ENCODE measurements around the gene COG5.

COG5 gene

DNA sequence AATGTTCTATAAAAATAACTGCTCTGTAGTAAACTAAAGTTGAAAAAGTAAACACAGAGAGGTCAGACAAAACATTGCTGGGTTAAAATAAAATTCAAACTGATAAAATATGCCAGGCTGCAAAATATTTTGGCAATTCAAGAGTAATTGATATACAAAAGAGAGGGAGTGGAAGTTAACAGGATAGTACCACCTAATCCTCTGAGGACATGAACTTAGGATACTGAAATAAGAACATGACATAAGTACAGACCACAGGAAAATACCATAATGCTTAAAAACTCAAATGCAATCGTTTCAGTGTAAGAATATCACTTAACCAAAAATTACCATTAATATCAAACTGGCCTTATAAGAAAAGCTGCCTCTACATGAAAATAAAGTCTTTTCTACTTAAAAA lies 131.5 kb downstream of the COG5 start:
- DNase-seq (ENCODE audit: extremely low spot score), result no peak
- TF ChIP-seq L3MBTL2 (conservative IDR thresholded peaks at IDR 0.05), result no peak
- no peak for TF ChIP-seq HDGF (IDR thresholded peaks at IDR 0.05; ENCODE audit: borderline replicate concordance)
- TF ChIP-seq CTBP1 (IDR thresholded peaks at IDR 0.05; ENCODE audit: borderline replicate concordance), result no peak
- no peak for TF ChIP-seq FOXM1 (IDR thresholded peaks at IDR 0.05; ENCODE audit: borderline replicate concordance)
- TF ChIP-seq TARDBP (IDR thresholded peaks at IDR 0.05), result no peak
- no peak for TF ChIP-seq SP1 (IDR thresholded peaks at IDR 0.05)
- no peak for TF ChIP-seq ARNT (IDR thresholded peaks at IDR 0.05)
- no peak for TF ChIP-seq LEF1 (IDR thresholded peaks at IDR 0.05; ENCODE audit: borderline replicate concordance)
- no peak for TF ChIP-seq ELF4 (IDR thresholded peaks at IDR 0.05)
- no peak for TF ChIP-seq ZNF384 (IDR thresholded peaks at IDR 0.05)
- TF ChIP-seq NFRKB (IDR thresholded peaks at IDR 0.05), result no peak
- no peak for TF ChIP-seq FOXK2 (IDR thresholded peaks at IDR 0.05)
- no peak for TF ChIP-seq BHLHE40 (IDR thresholded peaks at IDR 0.05; ENCODE audit: borderline replicate concordance)
- no peak for TF ChIP-seq SUZ12 (IDR thresholded peaks at IDR 0.05)
- no peak for TF ChIP-seq FOXA1 (IDR thresholded peaks at IDR 0.05)
- TF ChIP-seq, protein P1, sequence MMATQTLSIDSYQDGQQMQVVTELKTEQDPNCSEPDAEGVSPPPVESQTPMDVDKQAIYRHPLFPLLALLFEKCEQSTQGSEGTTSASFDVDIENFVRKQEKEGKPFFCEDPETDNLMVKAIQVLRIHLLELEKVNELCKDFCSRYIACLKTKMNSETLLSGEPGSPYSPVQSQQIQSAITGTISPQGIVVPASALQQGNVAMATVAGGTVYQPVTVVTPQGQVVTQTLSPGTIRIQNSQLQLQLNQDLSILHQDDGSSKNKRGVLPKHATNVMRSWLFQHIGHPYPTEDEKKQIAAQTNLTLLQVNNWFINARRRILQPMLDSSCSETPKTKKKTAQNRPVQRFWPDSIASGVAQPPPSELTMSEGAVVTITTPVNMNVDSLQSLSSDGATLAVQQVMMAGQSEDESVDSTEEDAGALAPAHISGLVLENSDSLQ (IDR thresholded peaks at IDR 0.05), result no peak
- ChIA-PET CTCF (no interaction called here), POLR2A (no interaction called here)

DNA sequence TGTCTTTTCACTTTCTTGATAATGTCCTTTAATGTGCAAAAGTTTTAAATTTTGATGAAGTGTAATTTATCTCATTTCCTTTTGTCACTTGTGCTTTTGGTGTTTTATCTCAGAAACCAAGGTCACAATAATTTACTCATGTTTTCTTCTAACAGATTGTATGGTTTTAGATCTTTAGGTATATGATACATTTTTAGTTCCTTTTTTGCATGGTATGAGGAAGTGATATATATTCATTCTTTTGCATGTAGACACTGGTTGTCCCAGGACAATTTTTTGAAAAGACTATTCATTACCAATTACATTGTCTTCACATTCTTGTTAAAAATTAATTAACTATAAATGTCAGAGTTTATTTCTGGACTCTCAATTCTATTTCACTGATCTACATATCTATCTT lies 133.7 kb downstream of the COG5 start:
- POLR2A ChIA-PET, result no interaction called here
- TF ChIP-seq SP1 (IDR thresholded peaks at IDR 0.05), result no peak
- no peak for TF ChIP-seq SUZ12 (IDR thresholded peaks at IDR 0.05)
- TF ChIP-seq ZNF384 (IDR thresholded peaks at IDR 0.05), result no peak
- TF ChIP-seq FOXA1 (IDR thresholded peaks at IDR 0.05), result no peak
- no peak for TF ChIP-seq BHLHE40 (IDR thresholded peaks at IDR 0.05; ENCODE audit: borderline replicate concordance)
- CTCF ChIA-PET, result no interaction called here

DNA sequence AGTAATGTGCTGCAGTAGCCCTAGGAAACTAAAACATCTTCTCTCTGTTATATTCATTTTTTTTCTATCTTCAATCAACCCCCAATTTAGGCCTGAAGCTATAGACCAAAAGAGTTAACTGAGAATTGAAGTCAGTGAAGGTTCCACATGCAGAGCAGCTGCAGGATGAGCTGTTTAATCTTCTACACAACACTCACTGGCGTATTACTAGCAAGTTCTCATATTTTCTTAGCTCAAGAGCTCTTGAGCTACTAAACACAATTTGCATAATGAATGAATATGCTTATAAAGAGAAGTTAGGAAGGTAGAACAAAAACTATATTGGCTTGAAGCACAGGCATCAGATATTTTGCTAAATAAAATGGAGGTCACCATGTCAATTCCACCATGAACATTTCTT lies 135.1 kb downstream of the COG5 start:
- DNase-seq (ENCODE audit: extremely low spot score), result no peak
- CTCF ChIA-PET, result no interaction called here

More for the DNA sequence above, 133.7 kb downstream of the COG5 start:
- no peak for DNase-seq (ENCODE audit: extremely low spot score)

DNA sequence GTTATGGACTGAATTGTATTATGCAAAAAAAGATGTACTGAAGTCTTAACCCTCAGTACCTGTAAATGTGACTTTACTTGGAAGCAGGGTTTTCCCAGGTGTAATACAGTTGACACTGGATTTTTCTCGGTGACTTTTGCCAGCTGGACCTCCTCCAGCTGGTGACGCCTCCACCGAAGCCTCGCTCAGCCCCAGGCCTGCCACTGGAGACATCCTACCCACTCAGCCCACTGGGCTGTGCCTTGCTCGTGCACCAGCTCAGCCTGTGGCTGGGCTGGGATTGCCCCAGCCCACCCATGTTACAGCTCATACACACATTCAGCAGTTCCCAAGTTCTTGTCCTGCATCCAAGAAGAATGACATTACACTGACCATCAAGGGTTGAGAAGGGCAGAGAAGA lies 136.3 kb downstream of the COG5 start:
- TF ChIP-seq ZNF384 (IDR thresholded peaks at IDR 0.05) (no peak), NFRKB (IDR thresholded peaks at IDR 0.05) (no peak), L3MBTL2 (conservative IDR thresholded peaks at IDR 0.05) (no peak), BHLHE40 (IDR thresholded peaks at IDR 0.05; ENCODE audit: borderline replicate concordance) (no peak), SP1 (IDR thresholded peaks at IDR 0.05) (no peak), HDGF (IDR thresholded peaks at IDR 0.05; ENCODE audit: borderline replicate concordance) (no peak), TARDBP (IDR thresholded peaks at IDR 0.05) (no peak), FOXA1 (IDR thresholded peaks at IDR 0.05) (no peak), FOXM1 (IDR thresholded peaks at IDR 0.05; ENCODE audit: borderline replicate concordance) (no peak), SUZ12 (IDR thresholded peaks at IDR 0.05) (no peak), FOXK2 (IDR thresholded peaks at IDR 0.05) (no peak), CTBP1 (IDR thresholded peaks at IDR 0.05; ENCODE audit: borderline replicate concordance) (no peak), ARNT (IDR thresholded peaks at IDR 0.05) (no peak), ELF4 (IDR thresholded peaks at IDR 0.05) (no peak), LEF1 (IDR thresholded peaks at IDR 0.05; ENCODE audit: borderline replicate concordance) (no peak)
- TF ChIP-seq, protein P1 (IDR thresholded peaks at IDR 0.05), result no peak
- no peak for DNase-seq (ENCODE audit: extremely low spot score)
- CTCF ChIA-PET, result no interaction called here
- POLR2A ChIA-PET, result no interaction called here

More for the DNA sequence above, 135.1 kb downstream of the COG5 start:
- POLR2A ChIA-PET, result no interaction called here
- TF ChIP-seq FOXK2 (IDR thresholded peaks at IDR 0.05) (no peak), HDGF (IDR thresholded peaks at IDR 0.05; ENCODE audit: borderline replicate concordance) (no peak), ARNT (IDR thresholded peaks at IDR 0.05) (no peak), FOXM1 (IDR thresholded peaks at IDR 0.05; ENCODE audit: borderline replicate concordance) (no peak), CTBP1 (IDR thresholded peaks at IDR 0.05; ENCODE audit: borderline replicate concordance) (no peak)

DNA sequence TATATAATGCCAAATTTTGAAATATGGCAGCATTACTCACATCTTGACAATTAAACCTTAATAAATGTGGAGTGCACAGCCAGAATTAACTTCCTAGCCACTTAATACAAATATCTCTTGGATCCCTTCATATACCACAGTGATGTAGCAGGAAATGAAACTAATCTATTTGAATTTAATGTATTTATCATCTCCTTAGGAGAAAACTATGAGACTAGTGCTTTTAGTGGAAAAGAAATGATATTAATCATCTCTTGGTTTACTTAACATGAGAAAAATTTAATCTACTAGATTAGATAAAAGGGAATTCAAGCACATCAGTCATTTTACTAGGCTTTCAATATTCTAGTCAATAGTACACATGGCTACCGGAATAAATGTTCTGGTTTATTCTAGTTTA lies 149.5 kb downstream of the COG5 start:
- ChIA-PET POLR2A (no interaction called here), CTCF (no interaction called here)
- TF ChIP-seq FOXA1 (IDR thresholded peaks at IDR 0.05) (no peak), SP1 (IDR thresholded peaks at IDR 0.05) (no peak), ELF4 (IDR thresholded peaks at IDR 0.05) (no peak), FOXK2 (IDR thresholded peaks at IDR 0.05) (no peak), LEF1 (IDR thresholded peaks at IDR 0.05; ENCODE audit: borderline replicate concordance) (no peak), NFRKB (IDR thresholded peaks at IDR 0.05) (no peak), TARDBP (IDR thresholded peaks at IDR 0.05) (no peak), L3MBTL2 (conservative IDR thresholded peaks at IDR 0.05) (no peak), BHLHE40 (IDR thresholded peaks at IDR 0.05; ENCODE audit: borderline replicate concordance) (no peak)
- TF ChIP-seq, protein P1 (IDR thresholded peaks at IDR 0.05), result no peak
- no peak for DNase-seq (ENCODE audit: extremely low spot score)

DNA sequence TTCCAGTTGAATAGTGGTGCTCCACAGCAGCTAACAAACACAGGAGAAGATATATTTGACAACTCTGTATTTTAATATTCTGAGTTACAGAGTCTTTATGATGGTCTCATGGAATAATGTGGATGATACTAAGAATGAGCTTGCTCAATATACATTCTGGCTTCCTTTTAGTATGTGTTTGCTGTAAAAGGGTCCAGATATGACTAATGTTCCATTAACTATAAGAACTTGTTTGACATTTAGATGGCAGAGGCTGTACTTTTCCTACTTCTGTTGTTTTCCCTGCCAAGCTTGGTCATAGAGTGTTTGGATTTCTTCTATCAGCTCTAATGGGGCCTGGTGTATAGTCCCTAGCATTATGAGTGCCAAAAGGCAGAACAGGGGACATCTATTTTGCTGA lies 155.4 kb downstream of the COG5 start:
- ChIA-PET POLR2A (no interaction called here), CTCF (no interaction called here)
- no peak for TF ChIP-seq L3MBTL2 (conservative IDR thresholded peaks at IDR 0.05)
- TF ChIP-seq FOXK2 (IDR thresholded peaks at IDR 0.05), result no peak
- TF ChIP-seq ARNT (IDR thresholded peaks at IDR 0.05), result no peak
- no peak for TF ChIP-seq FOXA1 (IDR thresholded peaks at IDR 0.05)
- no peak for TF ChIP-seq CTBP1 (IDR thresholded peaks at IDR 0.05; ENCODE audit: borderline replicate concordance)
- TF ChIP-seq SP1 (IDR thresholded peaks at IDR 0.05), result no peak
- TF ChIP-seq TARDBP (IDR thresholded peaks at IDR 0.05), result no peak
- TF ChIP-seq FOXM1 (IDR thresholded peaks at IDR 0.05; ENCODE audit: borderline replicate concordance), result no peak
- TF ChIP-seq, protein P1 (IDR thresholded peaks at IDR 0.05), result no peak
- no peak for TF ChIP-seq SUZ12 (IDR thresholded peaks at IDR 0.05)
- no peak for TF ChIP-seq BHLHE40 (IDR thresholded peaks at IDR 0.05; ENCODE audit: borderline replicate concordance)
- no peak for TF ChIP-seq HDGF (IDR thresholded peaks at IDR 0.05; ENCODE audit: borderline replicate concordance)
- TF ChIP-seq ZNF384 (IDR thresholded peaks at IDR 0.05), result no peak
- no peak for TF ChIP-seq ELF4 (IDR thresholded peaks at IDR 0.05)
- TF ChIP-seq LEF1 (IDR thresholded peaks at IDR 0.05; ENCODE audit: borderline replicate concordance), result no peak
- no peak for TF ChIP-seq NFRKB (IDR thresholded peaks at IDR 0.05)
- no peak for DNase-seq (ENCODE audit: extremely low spot score)

Data from HEK293T (cell line).